IMR-90 (cell line): Measurements from ENCODE around the gene AP5B1. TPM values are rescaled to one million over a fixed set of nuclear protein-coding genes. Genes with fewer than 3 reads are reported as not detected.
A peak's percentile ranks its signal among the peaks of the same experiment; 100 is the strongest.

Source experiments
- ATAC-seq: fragments of 200-7000 bp; cut with Tn5 transposase; 2 replicates; pipeline ENCODE4 v1.9.1; 2020; ENCODE audit warnings: low read depth, mild to moderate bottlenecking, moderate library complexity
- BruUV-seq: library from RNA; stranded (reverse); fragments of 400-500 nt; replicated peaks from 2 replicates; lab custom pipeline; 2021; lab: Mats Ljungman, UMichigan
- CTCF ChIA-PET: fragments of 300-600 bp; formaldehyde crosslinking; extraction: SDS; loops from one replicate; lab custom pipeline; 2021; ENCODE audit warnings: antibody characterized with exemption; lab: Yijun Ruan, JAX
- POLR2A ChIA-PET: fragments of 300-600 bp; sonication (Branson Sonifier 250); formaldehyde crosslinking; loops from one replicate; lab custom pipeline; 2022; ENCODE audit warnings: antibody characterized with exemption; ENCODE audit not compliant: unreplicated experiment; lab: Charles Lee
- DNase-seq: peaks from one replicate; pipeline ENCODE4 v3.0.0; 2013
- H2AFZ ChIP-seq: replicated peaks from 2 replicates; pipeline ENCODE3; 2013; ENCODE audit warnings: low read length, mild to moderate bottlenecking; ENCODE audit not compliant: poor library complexity
- H2AK5ac ChIP-seq: 2 replicates; pipeline ENCODE4 v1.6.1; 2013; ENCODE audit warnings: low read depth, low read length, inconsistent platforms
- H2AK9ac ChIP-seq: replicated peaks from 2 replicates; pipeline ENCODE3; 2013; ENCODE audit warnings: mild to moderate bottlenecking, low read depth, low read length, moderate library complexity; ENCODE audit not compliant: poor library complexity
- H2BK120ac ChIP-seq: 2 replicates; pipeline ENCODE4 v1.6.1; 2013; ENCODE audit warnings: low read depth, low read length, inconsistent platforms
- H2BK15ac ChIP-seq: 3 replicates; pipeline ENCODE4 v1.6.1; 2013; ENCODE audit warnings: low read depth, low read length, inconsistent platforms
- H2BK20ac ChIP-seq: 2 replicates; pipeline ENCODE4 v1.6.1; 2013; ENCODE audit warnings: low read depth, mild to moderate bottlenecking, inconsistent platforms, low read length, moderate library complexity
- H2BK5ac ChIP-seq: 2 replicates; pipeline ENCODE4 v1.6.1; 2013; ENCODE audit warnings: mild to moderate bottlenecking, low read depth, low read length, inconsistent platforms; ENCODE audit not compliant: poor library complexity, severe bottlenecking
- H3K14ac ChIP-seq: replicated peaks from 2 replicates; pipeline ENCODE4 v1.6.1; 2013; ENCODE audit warnings: low read depth, low read length, inconsistent platforms
- H3K18ac ChIP-seq: 2 replicates; pipeline ENCODE4 v1.6.1; 2013; ENCODE audit warnings: low read depth, low read length, control low read depth
- H3K23ac ChIP-seq: 2 replicates; pipeline ENCODE4 v1.6.1; 2013; ENCODE audit warnings: low read depth, low read length, inconsistent platforms
- H3K27ac ChIP-seq: 2 replicates; pipeline ENCODE4 v1.5.1; 2013; ENCODE audit warnings: mild to moderate bottlenecking, control low read depth, low read length; ENCODE audit not compliant: insufficient read depth
- H3K27me3 ChIP-seq: 2 replicates; pipeline ENCODE4 v1.6.1; 2013; ENCODE audit warnings: low read length; ENCODE audit not compliant: control insufficient read depth, insufficient read depth
- H3K36me3 ChIP-seq: 2 replicates; pipeline ENCODE4 v1.6.1; 2013; ENCODE audit warnings: low read length, mixed read lengths; ENCODE audit not compliant: control insufficient read depth, insufficient read depth
- H3K4ac ChIP-seq: 2 replicates; pipeline ENCODE4 v1.6.1; 2013; ENCODE audit warnings: low read depth, low read length, inconsistent platforms
- H3K4me1 ChIP-seq: 2 replicates; pipeline ENCODE4 v1.6.1; 2013; ENCODE audit warnings: low read length, mixed read lengths; ENCODE audit not compliant: control insufficient read depth, insufficient read depth
- H3K4me2 ChIP-seq: 2 replicates; pipeline ENCODE4 v1.6.1; 2013; ENCODE audit warnings: low read depth, mild to moderate bottlenecking, control low read depth, low read length, moderate library complexity
- H3K4me3 ChIP-seq: 2 replicates; pipeline ENCODE4 v1.5.1; 2013; ENCODE audit warnings: low read depth, mild to moderate bottlenecking, control low read depth, low read length, moderate library complexity; ENCODE audit not compliant: insufficient read depth
- H3K56ac ChIP-seq: 2 replicates; pipeline ENCODE4 v1.6.1; 2013; ENCODE audit warnings: low read length, inconsistent platforms; ENCODE audit not compliant: insufficient read depth; ENCODE audit errors: extremely low read depth
- H3K79me1 ChIP-seq, 2 experiments: 2 replicates each; pipeline ENCODE4 v1.6.1; 2013; ENCODE audit warnings: low read length in 2 of 2, inconsistent platforms in 1 of 2, low read depth in 1 of 2
- H3K9ac ChIP-seq: 2 replicates; pipeline ENCODE4 v1.6.1; 2013; ENCODE audit warnings: low read depth, low read length, control low read depth
- H3K9me1 ChIP-seq: 2 replicates; pipeline ENCODE4 v1.6.1; 2013; ENCODE audit warnings: low read length, inconsistent platforms; ENCODE audit not compliant: insufficient read depth
- H3K9me3 ChIP-seq: 2 replicates; pipeline ENCODE4 v1.6.1; 2013; ENCODE audit warnings: low read length; ENCODE audit not compliant: control insufficient read depth, insufficient read depth
- H4K20me1 ChIP-seq: 2 replicates; pipeline ENCODE4 v1.6.1; 2013; ENCODE audit warnings: low read length, inconsistent platforms; ENCODE audit not compliant: insufficient read depth
- H4K5ac ChIP-seq: 2 replicates; pipeline ENCODE4 v1.6.1; 2013; ENCODE audit warnings: mild to moderate bottlenecking, low read depth, low read length, control low read depth
- H4K8ac ChIP-seq, 2 experiments: 2 replicates each; pipeline ENCODE4 v1.6.1; 2013; ENCODE audit warnings: low read depth in 2 of 2, low read length in 2 of 2, control low read depth in 1 of 2, inconsistent platforms in 1 of 2
- H4K91ac ChIP-seq: 2 replicates; pipeline ENCODE4 v1.6.1; 2013; ENCODE audit warnings: low read depth, low read length, inconsistent platforms; ENCODE audit not compliant: insufficient read depth
- BHLHE40 ChIP-seq: fragments of 150-350 bp; IDR thresholded peaks from 2 replicates; pipeline ENCODE4 v1.6.1; 2016; ENCODE audit warnings: mild to moderate bottlenecking, low read depth, low read length
- CEBPB ChIP-seq: IDR thresholded peaks from 2 replicates; pipeline ENCODE4 v1.6.1; 2012; ENCODE audit warnings: low read depth, low read length, improper control_type of control experiment
- ELK1 ChIP-seq: fragments of 150-350 bp; IDR thresholded peaks from 2 replicates; pipeline ENCODE4 v1.6.1; 2016; ENCODE audit warnings: low read depth, mild to moderate bottlenecking, low read length, moderate library complexity, borderline replicate concordance
- MAZ ChIP-seq: IDR thresholded peaks from 2 replicates; pipeline ENCODE4 v1.6.1; 2012; ENCODE audit warnings: low read depth, mild to moderate bottlenecking, low read length, improper control_type of control experiment, moderate library complexity, borderline replicate concordance
- SMC3 ChIP-seq: fragments of 150-350 bp; IDR thresholded peaks from 2 replicates; pipeline ENCODE4 v1.6.1; 2016; ENCODE audit warnings: low read depth, mild to moderate bottlenecking, antibody characterized with exemption, low read length, moderate library complexity
- WGBS, 2 experiments: methylation state at CpG; one replicate each; pipeline versions ENCODE4 v1.1.5 to v1.1.7; 2013; ENCODE audit warnings: missing lambda C conversion rate in 2 of 2; ENCODE audit not compliant: insufficient read length in 1 of 2; ENCODE audit errors: extremely low coverage in 2 of 2; 5-methylcytosine and 5-hydroxymethylcytosine counted together
- dilution Hi-C: fragments of 300-500 bp; cut with HindIII; formaldehyde crosslinking; loops from one replicate; pipeline ENCODE4 v1.14.3; 2018; ENCODE audit warnings: low sequenced_read_pairs; ENCODE audit not compliant: unreplicated experiment
- in situ Hi-C: fragments of 300-500 bp; cut with MboI; formaldehyde crosslinking; loops from 3 replicates; pipeline ENCODE4 v1.14.3; 2019; ENCODE audit warnings: low sequenced_read_pairs, inconsistent platforms, mixed read lengths
- intact Hi-C: fragments of 100-400 bp; cut with micrococcal nuclease; formaldehyde crosslinking; loops from 2 replicates; pipeline ENCODE4 v1.10.0; 2022
- polyA plus RNA-seq, 3 experiments: library from polyadenylated mRNA; depleted of rRNA; stranded (reverse); fragments of >200 nt; gene quantifications; 2 replicates each; pipeline ENCODE4 v1.2.3, GENCODE V29; 2012; ENCODE audit warnings: low replicate concordance in 1 of 3
- total RNA-seq: library from RNA; depleted of rRNA; stranded (reverse); fragments of >200 nt; gene quantifications from 2 replicates; pipeline ENCODE4 v1.2.3, GENCODE V29; 2012

Gene AP5B1
- total and polyA plus RNA-seq, 2 of the 4 experiments (the other 2 are of a cell fraction): 2.5 to 5.0 TPM

- Histone ChIP-seq H2AK5ac (peak overlapping the region; percentile 75; the same call in 1 of the 2 replicates), H2BK15ac (no peak overlapping the region), H2BK20ac (no peak overlapping the region), H3K9me1 (peaks cover 10% of the 10 kb centered on the region), H3K4me1 (peaks cover 3% of the 10 kb centered on the region; the same call in 1 of the 2 replicates), H4K91ac (no peak overlapping the region), H3K4ac (no peak overlapping the region; the same call in 1 of the 2 replicates), H3K23ac (no peak overlapping the region), H4K5ac (no peak overlapping the region), H4K20me1 (peaks cover 23% of the 10 kb centered on the region), H3K18ac (no peak overlapping the region), H3K4me2 (peak overlapping the region; percentile 4), H3K9ac (peak overlapping the region; percentile 41; the same call in 1 of the 2 replicates), H3K56ac (no peak overlapping the region), H3K14ac (no peak overlapping the region; the same call in 1 of the 2 replicates), H3K36me3 (peaks cover 21% of the 10 kb centered on the region; the same call in 1 of the 2 replicates), H2BK120ac (no peak overlapping the region), H3K9me3 (no peaks in the 10 kb centered on the region), H3K79me1 (peaks cover 21 to 48% of the 10 kb centered on the region in 2 experiments), H3K27ac (peak overlapping the region; percentile 2; the same call in 1 of the 2 replicates), H2AFZ (peak overlapping the region; percentile 94), H3K27me3 (peaks cover 16% of the 10 kb centered on the region; the same call in 1 of the 2 replicates), H2BK5ac (no peak overlapping the region), H3K4me3 (peak overlapping the region; percentile 80), H2AK9ac (peak overlapping the region; percentile 21), H4K8ac (peak overlapping the region in 1 of 2 experiments; percentile 13; a peak in 1 of 4 replicates)
- BruUV-seq: no TSS peak
- ATAC-seq: no peak
- peak; percentile 74; the same call in 1 of the 2 replicates for TF ChIP-seq CEBPB
- TF ChIP-seq ELK1: no peak
- no peak for TF ChIP-seq BHLHE40
- no peak for TF ChIP-seq MAZ
- no peak for TF ChIP-seq SMC3
- intact Hi-C loops (no loop called here), in situ Hi-C loops (no loop called here), dilution Hi-C loops (no loop called here)
- DNase-seq: no peak
- POLR2A ChIA-PET: no interaction called here
- CTCF ChIA-PET: interaction anchor here (0.6 to 1.5 kb wide), 8 partner anchors 13 to 107 kb away, joined by 3 to 10 read pairs (median 3); partner anchors contain the start of genes KAT5 and RNASEH2C
- WGBS, 2 experiments: no CpG with 5 or more reads among the region's 12 CpGs
These were observed 1.2 kb downstream of the AP5B1 start for GRCh38 chr11:65779669-65779918.
